IPS-11a (cell line): Measurements from ENCODE around the gene CLCNKB.
A peak's percentile ranks its signal among the peaks of the same experiment; 100 is the strongest.
"Not testable (repeated sequence)": the region's sequence is repeated elsewhere in the genome, so short reads cannot be mapped to it uniquely, and the experiment has no call there.

Experiments used
- H3K4me3 ChIP-seq: one replicate; pipeline ENCODE4 v1.5.1; 2013; ENCODE audit warnings: low read depth, low read length, control low read depth

CLCNKB gene

DNA sequence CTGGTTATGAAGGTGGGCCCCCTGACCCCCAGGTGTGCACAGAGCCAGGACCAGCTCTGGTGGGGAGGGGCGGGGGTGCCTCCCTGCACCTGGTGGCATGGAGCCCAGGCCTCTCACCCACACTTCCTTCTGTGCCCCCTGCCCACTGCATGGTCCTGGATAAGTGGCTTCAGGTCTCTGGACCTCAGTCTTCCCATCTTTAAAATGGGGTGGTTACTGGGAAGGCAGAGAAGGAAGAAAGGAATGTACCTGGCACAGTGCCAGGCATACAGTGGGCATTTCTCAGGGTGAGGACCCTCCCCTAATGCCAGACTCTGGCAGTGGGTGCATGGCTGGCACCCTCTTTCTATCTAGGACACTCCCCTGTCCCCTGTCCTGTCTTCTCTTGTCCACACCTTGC, 14.3 kb upstream of the CLCNKB start:
- no peak overlapping the region for H3K4me3 ChIP-seq

DNA sequence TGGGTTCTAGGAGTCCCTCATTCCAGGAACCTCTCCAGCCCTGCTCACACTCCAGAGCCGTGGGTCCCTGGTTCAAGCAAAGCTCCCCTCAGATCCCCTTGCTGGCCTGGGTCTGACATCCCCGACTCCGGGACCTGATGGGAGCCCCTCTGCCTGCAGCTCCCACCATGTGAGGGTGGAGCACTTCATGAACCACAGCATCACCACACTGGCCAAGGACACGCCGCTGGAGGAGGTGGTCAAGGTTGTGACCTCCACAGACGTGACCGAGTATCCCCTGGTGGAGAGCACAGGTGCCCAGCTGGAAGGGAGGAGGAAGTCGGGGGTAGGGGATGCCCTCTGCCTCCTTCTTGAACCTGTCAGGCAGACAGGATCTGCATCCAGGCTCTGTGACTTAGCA, 12.0 kb upstream of the CLCNKB start:
- H3K4me3 ChIP-seq, result no peak overlapping the region

DNA sequence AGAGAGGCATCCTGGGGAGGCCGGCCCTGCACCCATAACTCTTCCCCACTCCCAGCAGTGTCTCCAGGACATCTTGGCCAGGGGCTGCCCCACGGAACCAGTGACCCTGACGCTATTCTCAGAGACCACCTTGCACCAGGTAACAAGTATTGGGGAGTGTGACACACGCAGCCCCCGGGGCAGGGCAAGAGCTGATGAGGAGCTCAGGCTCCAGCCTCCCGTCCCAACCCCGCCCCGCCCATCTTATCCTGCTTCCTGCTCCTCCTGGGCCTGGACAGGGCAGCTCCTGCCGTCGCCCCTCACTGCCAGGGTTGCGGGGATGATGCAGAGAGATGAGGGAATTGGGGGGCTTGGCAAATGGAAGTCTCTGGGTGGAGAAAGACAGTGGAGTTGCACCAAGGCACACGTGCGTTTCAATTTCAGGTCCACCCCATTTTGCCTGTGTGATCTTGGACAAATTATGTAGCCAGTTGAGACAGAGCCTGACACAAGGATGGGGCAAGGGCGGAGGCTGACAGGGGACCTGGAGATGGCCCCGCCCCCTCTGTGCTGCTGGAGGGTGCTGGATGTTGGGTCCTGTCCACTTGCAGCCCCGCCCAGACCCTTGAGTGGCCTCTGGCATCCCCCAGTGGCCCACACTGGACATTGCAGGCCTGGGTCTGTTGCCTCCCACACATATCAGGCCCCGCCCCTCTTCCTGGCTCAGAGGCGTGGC, 11.0 kb upstream of the CLCNKB start:
- H3K4me3 ChIP-seq, result no peak overlapping the region

DNA sequence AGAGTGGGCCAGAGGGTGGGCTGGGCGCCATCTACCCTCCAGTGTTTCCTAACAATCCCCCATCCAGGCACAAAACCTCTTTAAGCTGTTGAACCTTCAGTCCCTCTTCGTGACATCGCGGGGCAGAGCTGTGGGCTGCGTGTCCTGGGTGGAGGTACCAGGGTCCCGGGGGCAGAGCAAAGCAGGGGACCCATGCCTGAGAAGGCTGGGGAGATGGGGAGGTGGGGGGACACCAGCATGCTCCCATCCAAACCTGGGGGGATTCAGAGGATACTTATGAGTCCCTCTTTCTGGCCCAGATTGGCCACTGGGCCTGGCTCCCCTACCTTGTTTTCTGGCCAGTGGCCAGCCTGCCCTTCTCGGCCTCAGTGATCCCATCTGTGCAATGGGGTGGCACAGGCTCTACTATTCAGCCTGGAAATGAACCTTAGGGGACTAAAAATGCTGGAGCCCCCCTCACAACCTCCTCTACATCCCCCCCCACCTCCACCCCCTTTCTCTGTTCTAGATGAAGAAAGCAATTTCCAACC, 10.4 kb upstream of the CLCNKB start:
- not testable (repeated sequence) for H3K4me3 ChIP-seq

- H3K4me3 ChIP-seq, result not testable (repeated sequence)
These were observed 7.1 kb upstream of the CLCNKB start for GRCh38 chr1:16036461-16036860.

- H3K4me3 ChIP-seq, result no peak overlapping the region
These were observed 5.0 kb upstream of the CLCNKB start for GRCh38 chr1:16038620-16038912.

DNA sequence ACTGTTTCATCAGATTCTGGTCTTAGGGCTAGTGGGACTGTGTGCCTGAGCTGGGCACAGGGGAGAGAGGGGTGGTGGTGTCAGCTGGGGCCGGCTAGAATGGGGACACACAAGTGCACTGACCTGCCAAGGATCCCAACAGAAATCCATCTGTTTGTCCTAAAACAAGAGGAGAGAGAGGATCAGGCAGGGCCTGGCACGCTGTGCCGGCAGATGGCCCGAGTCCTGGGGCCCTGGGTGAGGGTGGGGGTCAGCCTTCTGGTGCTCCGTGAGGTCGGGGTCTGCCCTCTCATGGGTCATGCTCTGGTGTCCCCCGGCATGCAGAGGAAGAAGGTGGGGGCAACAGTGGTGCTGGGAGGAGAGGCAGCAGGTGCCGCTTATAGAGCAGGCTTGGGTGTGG, 3.7 kb upstream of the CLCNKB start:
- not testable (repeated sequence) for H3K4me3 ChIP-seq

DNA sequence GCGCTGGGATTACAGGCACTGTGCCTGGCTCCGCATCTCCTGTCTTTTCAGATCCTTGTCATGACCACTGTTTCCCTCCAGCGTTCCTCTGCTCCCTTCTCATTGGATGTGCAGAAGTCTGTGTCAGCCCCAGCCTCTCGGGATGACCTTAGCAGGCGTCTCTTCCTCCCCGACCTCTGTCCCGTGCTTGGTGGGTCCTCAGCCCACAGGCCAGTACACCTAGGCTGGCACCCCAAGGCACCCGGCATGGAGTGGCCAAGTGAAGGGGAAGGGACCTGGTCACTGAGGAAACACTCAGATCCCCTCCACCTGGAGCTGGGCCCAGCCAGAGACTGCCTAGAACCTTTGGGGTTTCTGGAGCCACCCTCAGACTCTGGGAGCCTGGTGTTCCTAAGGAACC, 2.4 kb upstream of the CLCNKB start:
- H3K4me3 ChIP-seq, result no peak overlapping the region

- H3K4me3 ChIP-seq, result no peak overlapping the region
These were observed 1.5 kb upstream of the CLCNKB start for GRCh38 chr1:16042096-16042495.

DNA sequence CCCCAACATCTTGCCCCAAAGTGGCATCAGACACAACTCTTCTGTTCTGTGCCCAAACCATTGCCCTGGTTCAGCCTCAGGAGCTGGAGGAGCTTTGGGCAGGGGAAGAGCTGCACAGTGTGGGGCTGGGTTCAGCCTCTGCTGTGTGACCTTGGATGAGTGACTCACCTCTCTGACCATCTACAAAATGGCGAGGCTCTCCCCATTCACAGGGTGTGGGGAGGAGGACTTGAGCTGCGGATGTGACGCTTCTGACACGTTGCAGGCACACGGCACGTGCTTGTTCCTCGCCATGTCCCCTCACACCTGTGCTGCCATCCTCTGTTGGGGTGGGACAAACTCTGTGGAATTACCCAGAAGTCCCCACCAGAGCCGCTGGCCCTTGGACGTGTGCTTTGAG, 928 bp upstream of the CLCNKB start:
- not testable (repeated sequence) for H3K4me3 ChIP-seq

GRCh38 chr1:16043950-16044349, 368 bp downstream of the CLCNKB start:
- no peak overlapping the region for H3K4me3 ChIP-seq

DNA sequence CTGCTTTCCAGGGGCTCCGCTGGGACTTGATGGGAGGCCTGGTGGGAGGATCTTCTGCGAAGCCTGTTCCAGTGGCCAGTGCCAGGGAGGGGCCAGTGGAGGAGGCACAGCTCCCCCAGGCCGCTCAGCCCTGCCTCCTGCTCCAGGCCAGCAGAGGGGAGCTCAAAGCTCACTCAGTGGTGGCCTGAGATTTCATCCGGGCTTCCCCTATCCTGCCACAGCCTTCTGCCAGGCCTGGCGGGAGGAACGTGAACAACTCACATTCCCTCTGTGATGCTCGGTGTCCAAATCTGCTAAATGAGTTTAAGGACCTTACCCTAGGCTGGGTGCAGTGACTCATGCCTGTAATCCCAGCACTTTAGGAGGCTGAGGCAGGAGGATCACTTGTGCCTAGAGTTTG, 3.3 kb downstream of the CLCNKB start:
- no peak overlapping the region for H3K4me3 ChIP-seq

GRCh38 chr1:16047791-16048475, 4.4 kb downstream of the CLCNKB start:
- H3K4me3 ChIP-seq, result peak overlapping the region; percentile 17

DNA sequence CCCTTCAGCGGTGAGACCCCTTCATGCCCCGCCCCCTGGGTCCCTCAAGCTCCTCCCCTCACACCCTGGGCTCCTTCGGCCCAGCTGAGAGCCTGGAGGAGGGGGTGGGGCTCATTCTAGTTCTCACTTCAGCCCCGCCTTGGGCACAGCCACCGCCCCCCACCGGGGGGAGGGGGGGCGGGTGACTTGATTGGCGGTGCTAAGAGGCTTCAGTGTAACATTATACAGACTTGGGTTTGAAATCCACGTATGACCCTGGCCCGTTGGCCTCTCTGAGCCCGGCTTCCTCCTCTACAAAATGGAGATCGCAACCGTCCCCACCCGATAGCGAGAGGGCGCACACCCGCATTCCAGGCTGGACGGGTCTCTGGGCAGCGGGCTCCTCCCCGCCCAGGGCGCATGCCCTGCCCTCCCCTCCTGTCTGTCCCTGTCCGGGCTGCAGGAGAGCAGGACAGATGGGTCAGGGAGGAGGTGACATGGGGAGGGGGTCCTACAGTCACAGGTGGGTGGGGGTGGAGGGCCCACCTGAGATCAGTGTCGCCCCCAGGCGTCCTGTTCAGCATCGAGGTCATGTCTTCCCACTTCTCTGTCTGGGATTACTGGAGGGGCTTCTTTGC, 5.1 kb downstream of the CLCNKB start:
- H3K4me3 ChIP-seq, result peak overlapping the region; percentile 35

GRCh38 chr1:16050328-16050727, 6.7 kb downstream of the CLCNKB start:
- H3K4me3 ChIP-seq, result no peak overlapping the region

DNA sequence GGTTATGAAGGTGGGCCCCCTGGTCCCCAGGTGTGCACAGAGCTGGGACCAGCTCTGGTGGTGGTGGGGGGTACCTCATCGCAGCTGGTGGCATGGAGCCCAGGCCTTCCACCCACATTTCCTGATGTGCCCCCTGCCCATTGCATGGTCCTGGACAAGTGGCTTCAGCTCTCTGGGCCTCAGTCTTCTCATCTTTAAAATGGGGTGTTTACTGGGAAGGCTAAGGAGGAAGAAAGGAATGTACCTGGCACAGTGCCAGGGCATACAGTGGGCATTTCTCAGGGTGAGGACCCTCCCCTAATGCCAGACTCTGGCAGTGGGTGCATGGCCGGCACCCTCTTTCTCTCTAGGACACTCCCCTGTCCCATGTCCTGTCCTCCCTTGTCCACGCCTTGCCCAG, 7.5 kb downstream of the CLCNKB start:
- H3K4me3 ChIP-seq, result no peak overlapping the region

DNA sequence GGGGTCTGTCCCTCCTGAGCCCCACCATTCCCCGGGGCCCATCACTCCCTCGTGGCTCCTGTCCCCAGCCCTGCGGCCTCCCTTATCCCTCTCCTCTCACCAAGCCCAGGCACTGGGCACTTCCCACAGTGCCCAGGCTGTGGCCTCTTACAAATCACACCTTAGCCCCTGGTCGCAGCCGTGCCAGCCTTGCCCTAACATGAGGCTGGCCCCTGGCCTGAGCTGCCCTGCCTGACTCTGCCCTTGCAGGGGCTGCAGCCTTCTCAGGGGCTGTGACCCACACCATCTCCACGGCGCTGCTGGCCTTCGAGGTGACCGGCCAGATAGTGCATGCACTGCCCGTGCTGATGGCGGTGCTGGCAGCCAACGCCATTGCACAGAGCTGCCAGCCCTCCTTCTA, 8.4 kb downstream of the CLCNKB start:
- not testable (repeated sequence) for H3K4me3 ChIP-seq

GRCh38 chr1:16053781-16054502, 10.4 kb downstream of the CLCNKB start:
- H3K4me3 ChIP-seq, result no peak overlapping the region

DNA sequence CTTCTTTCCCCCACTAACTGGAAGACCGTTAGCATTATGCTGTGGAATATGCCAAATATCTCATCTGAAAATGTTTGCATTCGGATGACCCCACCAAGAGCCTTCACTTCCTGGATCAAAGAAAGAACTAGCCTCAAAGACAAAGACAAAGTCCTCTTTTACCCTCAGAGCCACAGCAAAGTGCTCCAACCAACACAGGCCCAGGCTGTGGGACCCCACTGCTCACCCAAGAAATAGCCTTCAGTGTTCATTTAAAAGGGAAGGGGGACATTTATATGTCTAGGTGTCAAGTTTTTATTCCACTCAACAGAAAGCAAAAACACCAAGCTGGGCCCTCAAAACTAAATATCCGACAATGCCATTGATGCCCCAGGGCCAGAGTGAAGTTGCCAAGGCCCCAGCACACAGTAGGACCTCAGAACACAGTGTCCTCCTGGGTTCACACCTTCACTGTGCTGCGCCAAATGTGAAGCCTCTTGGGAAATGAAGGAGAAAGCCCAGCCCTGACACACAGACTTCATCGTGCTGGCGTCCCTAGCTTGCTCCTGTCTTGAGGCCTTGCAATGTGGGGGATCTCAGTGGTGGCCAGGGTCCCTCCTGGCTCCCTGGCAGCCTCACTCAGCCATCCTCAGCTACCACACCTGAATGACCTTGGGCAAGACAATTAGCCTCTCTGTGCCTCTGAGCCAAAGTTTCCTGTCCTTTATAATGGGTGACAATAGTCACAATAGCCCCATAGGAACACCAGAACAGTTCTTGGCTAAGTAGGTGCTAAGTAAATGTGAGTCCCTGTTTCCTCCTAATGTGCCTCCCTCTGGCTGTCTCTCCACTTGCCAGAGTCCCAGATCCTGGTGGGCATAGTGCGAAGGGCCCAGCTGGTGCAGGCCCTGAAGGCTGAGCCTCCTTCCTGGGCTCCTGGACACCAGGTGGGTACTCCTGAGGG, 11.3 kb downstream of the CLCNKB start:
- no peak overlapping the region for H3K4me3 ChIP-seq
